Left ventricle myocardium inferior (tissue), 1 donor: Measurements from ENCODE around the gene NUDT22. TPM values are rescaled to one million over a fixed set of nuclear protein-coding genes. Genes with fewer than 3 reads are reported as not detected.

Source experiments
- DNase-seq: peaks from one replicate; pipeline ENCODE4 v3.0.0-alpha.2; 2020
- H3K27ac ChIP-seq: fragments of 200-600 bp; replicated peaks from 2 replicates; pipeline ENCODE4 v1.8.0; 2021
- H3K27me3 ChIP-seq: fragments of 200-600 bp; 2 replicates; pipeline ENCODE4 v1.8.0; 2021; ENCODE audit warnings: low read depth
- H3K36me3 ChIP-seq: fragments of 200-600 bp; 2 replicates; pipeline ENCODE4 v1.8.0; 2021
- H3K4me1 ChIP-seq: fragments of 200-600 bp; 2 replicates; pipeline ENCODE4 v1.8.0; 2021
- H3K4me3 ChIP-seq: fragments of 200-600 bp; 2 replicates; pipeline ENCODE4 v1.8.0; 2021; ENCODE audit warnings: mild to moderate bottlenecking, moderate library complexity
- H3K9me3 ChIP-seq: fragments of 200-600 bp; replicated peaks from 2 replicates; pipeline ENCODE4 v1.8.0; 2021
- CTCF ChIP-seq: fragments of 200-600 bp; IDR thresholded peaks from 2 replicates; pipeline ENCODE4 v1.8.0; 2021; ENCODE audit warnings: antibody characterized with exemption, mild to moderate bottlenecking, borderline replicate concordance
- intact Hi-C: fragments of 100-400 bp; cut with micrococcal nuclease; formaldehyde crosslinking; loops from one replicate; pipeline ENCODE4 v1.11.0; 2022
- total RNA-seq: library from RNA; stranded (reverse); fragmentation: NEBNext Ultra II Directional; extraction: Animal tissue kit (Norgen Biotek cat#: 25700); gene quantifications from one replicate; pipeline ENCODE4 v1.2.1, GENCODE V29; 2021
- donor health status: DM: no; HTN: yes; CAD: no; lungs with severe emphysema.

NUDT22 gene
- total RNA-seq, 1 donor from 2014 or later, result 65.2 TPM

GRCh38 chr11:64247729-64248531 is 21.9 kb downstream of the NUDT22 start:
- no peak for TF ChIP-seq CTCF

GRCh38 chr11:64248578-64248977 is 22.5 kb downstream of the NUDT22 start:
- H3K4me1 ChIP-seq, result peaks cover 68% of the 10 kb centered on the region
- peaks cover 9% of the 10 kb centered on the region for H3K36me3 ChIP-seq
- H3K27me3 ChIP-seq, result no peaks in the 10 kb centered on the region
- no peak overlapping the region for H3K27ac ChIP-seq
- no peak for TF ChIP-seq CTCF
- intact Hi-C loops, result no loop called here
- H3K4me3 ChIP-seq, result no peak overlapping the region
- no peaks in the 10 kb centered on the region for H3K9me3 ChIP-seq
- no peak for DNase-seq

More at GRCh38 chr11:64247729-64248531, 21.9 kb downstream of the NUDT22 start:
- Histone ChIP-seq H3K4me3 (peak overlapping the region; percentile 88), H3K27me3 (no peaks in the 10 kb centered on the region), H3K36me3 (peaks cover 14% of the 10 kb centered on the region), H3K27ac (peak overlapping the region; percentile 97), H3K9me3 (no peaks in the 10 kb centered on the region), H3K4me1 (peaks cover 68% of the 10 kb centered on the region)
- DNase-seq, result no peak
- intact Hi-C loops, result no loop called here

- Histone ChIP-seq H3K27me3 (no peaks in the 10 kb centered on the region), H3K9me3 (no peaks in the 10 kb centered on the region), H3K4me3 (no peak overlapping the region), H3K4me1 (peaks cover 68% of the 10 kb centered on the region), H3K36me3 (peaks cover 5% of the 10 kb centered on the region), H3K27ac (no peak overlapping the region)
- TF ChIP-seq CTCF, result no peak
- no peak for DNase-seq
- intact Hi-C loops, result no loop called here
Measured at GRCh38 chr11:64249038-64249437, 23.0 kb downstream of the NUDT22 start.

- no peak overlapping the region for H3K27ac ChIP-seq
- no peak for DNase-seq
- intact Hi-C loops, result no loop called here
- H3K36me3 ChIP-seq, result peaks cover 5% of the 10 kb centered on the region
- no peak for TF ChIP-seq CTCF
- no peaks in the 10 kb centered on the region for H3K9me3 ChIP-seq
- H3K4me1 ChIP-seq, result peaks cover 63% of the 10 kb centered on the region
- H3K27me3 ChIP-seq, result no peaks in the 10 kb centered on the region
- no peak overlapping the region for H3K4me3 ChIP-seq
Measured at GRCh38 chr11:64249563-64250414, 23.7 kb downstream of the NUDT22 start.

GRCh38 chr11:64250415-64251015 is 24.4 kb downstream of the NUDT22 start:
- H3K27ac ChIP-seq, result peak overlapping the region; percentile 84
- intact Hi-C loops, result no loop called here

More at GRCh38 chr11:64250415-64251015, 24.4 kb downstream of the NUDT22 start:
- Histone ChIP-seq H3K4me3 (peak overlapping the region; percentile 88), H3K4me1 (peaks cover 56% of the 10 kb centered on the region), H3K27me3 (no peaks in the 10 kb centered on the region), H3K36me3 (peaks cover 12% of the 10 kb centered on the region), H3K9me3 (no peaks in the 10 kb centered on the region)
- TF ChIP-seq CTCF, result no peak
- no peak for DNase-seq
